T-helper 2 cell (primary cell): ENCODE results near the gene RFX7.

Experiments
- DNase-seq, 5 experiments: peaks; one replicate each; pipeline versions ENCODE4 v3.0.0 to v3.0.0-alpha.2; 2012 to 2022

RFX7 gene

GRCh38 chr15:56124391-56124790 is 119.3 kb downstream of the RFX7 start:
- no peak for DNase-seq

GRCh38 chr15:56105855-56106254 is 137.8 kb downstream of the RFX7 start:
- no peak for DNase-seq

- no peak for DNase-seq
Observed at GRCh38 chr15:56102441-56102840, 141.2 kb downstream of the RFX7 start.

GRCh38 chr15:56099311-56099710 is 144.4 kb downstream of the RFX7 start:
- DNase-seq, result no peak

- DNase-seq, result no peak
Observed at GRCh38 chr15:56098195-56098863, 145.3 kb downstream of the RFX7 start.

GRCh38 chr15:56095406-56095805 is 148.3 kb downstream of the RFX7 start:
- no peak for DNase-seq

GRCh38 chr15:56094171-56094570 is 149.5 kb downstream of the RFX7 start:
- DNase-seq, result no peak

- DNase-seq, result no peak
Observed at GRCh38 chr15:56088389-56088788, 155.3 kb downstream of the RFX7 start.

GRCh38 chr15:56086566-56086965 is 157.1 kb downstream of the RFX7 start:
- DNase-seq, result no peak

GRCh38 chr15:56082263-56082761 is 161.4 kb downstream of the RFX7 start:
- no peak for DNase-seq

GRCh38 chr15:56077081-56077480 is 166.6 kb downstream of the RFX7 start:
- DNase-seq, result no peak

GRCh38 chr15:56076640-56077039 is 167.0 kb downstream of the RFX7 start:
- DNase-seq, result no peak

- DNase-seq, result no peak
Observed at GRCh38 chr15:56074481-56075265, 169.0 kb downstream of the RFX7 start.

GRCh38 chr15:56064152-56064551 is 179.5 kb downstream of the RFX7 start:
- DNase-seq, result no peak

- DNase-seq, result no peak
Observed at GRCh38 chr15:56059716-56060115, 184.0 kb downstream of the RFX7 start.

GRCh38 chr15:56058986-56059385 is 184.7 kb downstream of the RFX7 start:
- DNase-seq, result no peak

GRCh38 chr15:56056626-56057025 is 187.1 kb downstream of the RFX7 start:
- DNase-seq, result no peak

GRCh38 chr15:56053046-56053400 is 190.7 kb downstream of the RFX7 start:
- DNase-seq, result no peak

GRCh38 chr15:56052395-56053045 is 191.2 kb downstream of the RFX7 start:
- peak in 2 of 5 experiments; percentile 3 to 70 for DNase-seq

- DNase-seq, result no peak
Observed at GRCh38 chr15:56051676-56052075, 192.0 kb downstream of the RFX7 start.

GRCh38 chr15:56049577-56049976 is 194.1 kb downstream of the RFX7 start:
- no peak for DNase-seq

- DNase-seq, result no peak
Observed at GRCh38 chr15:56047354-56047753, 196.3 kb downstream of the RFX7 start.

GRCh38 chr15:56045068-56045748 is 198.5 kb downstream of the RFX7 start:
- DNase-seq, result no peak
